Stimulated activated memory B cell treated with anti-CD40 and anti-IgM and Interleukin-4, amounts not matched to agents 10 μg/mL and 1 μg/mL and 100 μg/mL, for 72 hours (primary cell): Measurements from ENCODE around the gene NDUFB2.
"Not testable (repeated sequence)": the region's sequence is repeated elsewhere in the genome, so short reads cannot be mapped to it uniquely, and the experiment has no call there.

Experiments
- ATAC-seq: fragments of 150-1000 bp; cut with Tn5 transposase; 2 replicates; pipeline ENCODE4 v1.10.0; 2021
- H3K27ac Mint-ChIP-seq: one replicate; pipeline ENCODE4 v1.8.0; 2022; ENCODE audit warnings: mild to moderate bottlenecking, mixed read lengths
- H3K27me3 Mint-ChIP-seq: one replicate; pipeline ENCODE4 v1.8.0; 2022; ENCODE audit warnings: mixed read lengths
- H3K36me3 Mint-ChIP-seq: one replicate; pipeline ENCODE4 v1.8.0; 2022; ENCODE audit warnings: mixed read lengths
- H3K4me1 Mint-ChIP-seq: one replicate; pipeline ENCODE4 v1.8.0; 2022; ENCODE audit warnings: mixed read lengths
- H3K4me3 Mint-ChIP-seq: one replicate; pipeline ENCODE4 v1.8.0; 2022; ENCODE audit warnings: mild to moderate bottlenecking, moderate library complexity, mixed read lengths
- H3K9me3 Mint-ChIP-seq: one replicate; pipeline ENCODE4 v1.8.0; 2022; ENCODE audit warnings: mixed read lengths

NDUFB2 gene

GRCh38 chr7:140696680-140697446 lies at the start of gene NDUFB2:
Gene NDUFB2 (plus strand): TSS chr7:140696708. CDS start chr7:140696745, 37 bp downstream.
- H3K36me3 Mint-ChIP-seq, result peaks cover 13% of the 10 kb centered on the region
- no peaks in the 10 kb centered on the region for H3K9me3 Mint-ChIP-seq

GRCh38 chr7:140646931-140647647 lies 49.4 kb upstream of the NDUFB2 start:
- no peaks in the 10 kb centered on the region for H3K36me3 Mint-ChIP-seq
- H3K9me3 Mint-ChIP-seq, result no peaks in the 10 kb centered on the region
- peak; percentile 93 for ATAC-seq
- H3K27me3 Mint-ChIP-seq, result peaks cover 22% of the 10 kb centered on the region
- no peak overlapping the region for H3K4me3 Mint-ChIP-seq
- peak overlapping the region; percentile 75 for H3K27ac Mint-ChIP-seq
- peaks cover 10% of the 10 kb centered on the region for H3K4me1 Mint-ChIP-seq

More at GRCh38 chr7:140696680-140697446, at the start of gene NDUFB2:
- peak within 1 kb of the TSS; percentile 90 for H3K4me3 Mint-ChIP-seq
- no peaks in the 10 kb centered on the region for H3K27me3 Mint-ChIP-seq
- peak within 1 kb of the TSS; percentile 90 for H3K27ac Mint-ChIP-seq
- H3K4me1 Mint-ChIP-seq, result peaks cover 28% of the 10 kb centered on the region
- ATAC-seq, result peak; percentile 96

GRCh38 chr7:140649556-140650205 lies 46.8 kb upstream of the NDUFB2 start:
- Mint-ChIP-seq H3K4me3 (no peak overlapping the region), H3K4me1 (peaks cover 16% of the 10 kb centered on the region), H3K27me3 (peaks cover 5% of the 10 kb centered on the region), H3K36me3 (no peaks in the 10 kb centered on the region), H3K27ac (peak overlapping the region; percentile 47), H3K9me3 (no peaks in the 10 kb centered on the region)
- no peak for ATAC-seq

- H3K4me3 Mint-ChIP-seq, result no peak overlapping the region
- no peaks in the 10 kb centered on the region for H3K27me3 Mint-ChIP-seq
- H3K4me1 Mint-ChIP-seq, result peaks cover 16% of the 10 kb centered on the region
- no peak overlapping the region for H3K27ac Mint-ChIP-seq
- no peaks in the 10 kb centered on the region for H3K9me3 Mint-ChIP-seq
- no peaks in the 10 kb centered on the region for H3K36me3 Mint-ChIP-seq
- no peak for ATAC-seq
Observed at GRCh38 chr7:140650367-140650766, 46.1 kb upstream of the NDUFB2 start.

GRCh38 chr7:140653319-140654108 lies 43.0 kb upstream of the NDUFB2 start:
- Mint-ChIP-seq H3K4me3 (no peak overlapping the region), H3K27me3 (no peaks in the 10 kb centered on the region), H3K36me3 (no peaks in the 10 kb centered on the region), H3K4me1 (peaks cover 26% of the 10 kb centered on the region), H3K9me3 (no peaks in the 10 kb centered on the region), H3K27ac (no peak overlapping the region)
- no peak for ATAC-seq

GRCh38 chr7:140654109-140654387 lies 42.5 kb upstream of the NDUFB2 start:
- H3K9me3 Mint-ChIP-seq, result no peaks in the 10 kb centered on the region
- no peak for ATAC-seq
- H3K36me3 Mint-ChIP-seq, result no peaks in the 10 kb centered on the region
- H3K4me1 Mint-ChIP-seq, result peaks cover 26% of the 10 kb centered on the region
- H3K27me3 Mint-ChIP-seq, result no peaks in the 10 kb centered on the region
- H3K27ac Mint-ChIP-seq, result no peak overlapping the region
- H3K4me3 Mint-ChIP-seq, result no peak overlapping the region

GRCh38 chr7:140654661-140655060 lies 41.8 kb upstream of the NDUFB2 start:
- no peaks in the 10 kb centered on the region for H3K9me3 Mint-ChIP-seq
- no peak overlapping the region for H3K4me3 Mint-ChIP-seq
- H3K36me3 Mint-ChIP-seq, result no peaks in the 10 kb centered on the region
- no peak for ATAC-seq
- H3K27me3 Mint-ChIP-seq, result no peaks in the 10 kb centered on the region
- H3K27ac Mint-ChIP-seq, result no peak overlapping the region
- peaks cover 26% of the 10 kb centered on the region for H3K4me1 Mint-ChIP-seq

GRCh38 chr7:140655511-140656408 lies 40.7 kb upstream of the NDUFB2 start:
- no peaks in the 10 kb centered on the region for H3K9me3 Mint-ChIP-seq
- H3K27me3 Mint-ChIP-seq, result no peaks in the 10 kb centered on the region
- H3K4me3 Mint-ChIP-seq, result no peak overlapping the region
- H3K27ac Mint-ChIP-seq, result peak overlapping the region; percentile 88
- H3K36me3 Mint-ChIP-seq, result no peaks in the 10 kb centered on the region
- peaks cover 26% of the 10 kb centered on the region for H3K4me1 Mint-ChIP-seq
- no peak for ATAC-seq

- Mint-ChIP-seq H3K27me3 (no peaks in the 10 kb centered on the region), H3K36me3 (no peaks in the 10 kb centered on the region), H3K27ac (peak overlapping the region; percentile 88), H3K9me3 (no peaks in the 10 kb centered on the region), H3K4me3 (peak overlapping the region; percentile 79), H3K4me1 (peaks cover 26% of the 10 kb centered on the region)
- peak; percentile 91 for ATAC-seq
Observed at GRCh38 chr7:140656548-140657515, 39.7 kb upstream of the NDUFB2 start.

GRCh38 chr7:140657891-140658290 lies 38.6 kb upstream of the NDUFB2 start:
- no peak for ATAC-seq
- H3K9me3 Mint-ChIP-seq, result no peaks in the 10 kb centered on the region
- H3K27ac Mint-ChIP-seq, result peak overlapping the region; percentile 88
- H3K4me3 Mint-ChIP-seq, result no peak overlapping the region
- no peaks in the 10 kb centered on the region for H3K36me3 Mint-ChIP-seq
- no peaks in the 10 kb centered on the region for H3K27me3 Mint-ChIP-seq
- H3K4me1 Mint-ChIP-seq, result peaks cover 26% of the 10 kb centered on the region

- Mint-ChIP-seq H3K36me3 (no peaks in the 10 kb centered on the region), H3K9me3 (no peaks in the 10 kb centered on the region), H3K27me3 (no peaks in the 10 kb centered on the region), H3K27ac (no peak overlapping the region), H3K4me3 (no peak overlapping the region), H3K4me1 (peaks cover 19% of the 10 kb centered on the region)
- no peak for ATAC-seq
Observed at GRCh38 chr7:140659856-140660255, 36.7 kb upstream of the NDUFB2 start.

GRCh38 chr7:140661124-140661523 lies 35.4 kb upstream of the NDUFB2 start:
- H3K27ac Mint-ChIP-seq, result no peak overlapping the region
- H3K36me3 Mint-ChIP-seq, result no peaks in the 10 kb centered on the region

GRCh38 chr7:140662938-140663337 lies 33.6 kb upstream of the NDUFB2 start:
- not testable (repeated sequence) for H3K36me3 Mint-ChIP-seq, H3K27me3 Mint-ChIP-seq, H3K4me1 Mint-ChIP-seq, H3K4me3 Mint-ChIP-seq, H3K9me3 Mint-ChIP-seq, H3K27ac Mint-ChIP-seq, ATAC-seq

More at GRCh38 chr7:140661124-140661523, 35.4 kb upstream of the NDUFB2 start:
- no peak overlapping the region for H3K4me3 Mint-ChIP-seq
- no peaks in the 10 kb centered on the region for H3K9me3 Mint-ChIP-seq
- no peak for ATAC-seq
- no peaks in the 10 kb centered on the region for H3K27me3 Mint-ChIP-seq
- H3K4me1 Mint-ChIP-seq, result peaks cover 13% of the 10 kb centered on the region
